Measurements from ENCODE around the gene FHIT. TPM values are rescaled to one million over a fixed set of nuclear protein-coding genes. Genes with fewer than 3 reads are reported as not detected.

FHIT gene
- total RNA-seq, 2 donors from 2014 or later = 6.8 to 12.3 TPM

DNA sequence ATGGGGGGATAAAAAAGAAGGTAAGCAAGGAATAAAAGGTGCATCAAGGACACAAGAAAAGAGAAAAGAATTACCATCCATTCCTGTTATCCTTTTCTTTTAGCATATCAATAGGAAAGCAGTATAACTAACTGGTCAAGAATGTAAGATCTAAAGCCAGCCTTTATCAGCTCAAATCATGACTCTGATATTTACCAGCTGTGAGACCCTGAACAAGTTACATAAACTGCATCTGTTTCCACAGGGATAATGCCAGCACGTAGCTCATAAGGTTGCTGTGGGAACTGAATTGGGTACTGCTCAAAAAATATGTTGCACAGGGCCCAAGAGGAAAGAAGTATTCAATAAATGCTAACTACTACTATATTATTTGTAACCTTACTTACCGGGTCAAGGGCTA lies 1109.2 kb downstream of the FHIT start:
- peaks cover 13% of the 10 kb centered on the region for H3K4me1 Mint-ChIP-seq
- Histone ChIP-seq H3K9ac (ENCODE audit: extremely low read depth, low read length, poor library complexity, severe bottlenecking) (no peak overlapping the region), H3K27me3 (ENCODE audit: control insufficient read depth, insufficient read depth, low read length, poor library complexity, severe bottlenecking) (no peaks in the 10 kb centered on the region), H3K9me3 (ENCODE audit: control insufficient read depth, low read length) (no peaks in the 10 kb centered on the region), H3K4me1 (ENCODE audit: control insufficient read depth, insufficient read depth, low read length) (peaks cover 8% of the 10 kb centered on the region), H3K27ac (ENCODE audit: low read depth, low read length) (no peak overlapping the region), H3K36me3 (ENCODE audit: control insufficient read depth, insufficient read depth, low read length) (no peaks in the 10 kb centered on the region), H3K4me3 (ENCODE audit: low read length) (no peak overlapping the region)
- no peaks in the 10 kb centered on the region for H3K36me3 Mint-ChIP-seq (ENCODE audit: low read depth)
- H3K9me3 Mint-ChIP-seq = no peaks in the 10 kb centered on the region
- no peak overlapping the region for H3K4me3 Mint-ChIP-seq
- no peaks in the 10 kb centered on the region for H3K27me3 Mint-ChIP-seq (ENCODE audit: insufficient read depth)
- no peak overlapping the region for H3K27ac Mint-ChIP-seq
- TF ChIP-seq, protein P1, sequence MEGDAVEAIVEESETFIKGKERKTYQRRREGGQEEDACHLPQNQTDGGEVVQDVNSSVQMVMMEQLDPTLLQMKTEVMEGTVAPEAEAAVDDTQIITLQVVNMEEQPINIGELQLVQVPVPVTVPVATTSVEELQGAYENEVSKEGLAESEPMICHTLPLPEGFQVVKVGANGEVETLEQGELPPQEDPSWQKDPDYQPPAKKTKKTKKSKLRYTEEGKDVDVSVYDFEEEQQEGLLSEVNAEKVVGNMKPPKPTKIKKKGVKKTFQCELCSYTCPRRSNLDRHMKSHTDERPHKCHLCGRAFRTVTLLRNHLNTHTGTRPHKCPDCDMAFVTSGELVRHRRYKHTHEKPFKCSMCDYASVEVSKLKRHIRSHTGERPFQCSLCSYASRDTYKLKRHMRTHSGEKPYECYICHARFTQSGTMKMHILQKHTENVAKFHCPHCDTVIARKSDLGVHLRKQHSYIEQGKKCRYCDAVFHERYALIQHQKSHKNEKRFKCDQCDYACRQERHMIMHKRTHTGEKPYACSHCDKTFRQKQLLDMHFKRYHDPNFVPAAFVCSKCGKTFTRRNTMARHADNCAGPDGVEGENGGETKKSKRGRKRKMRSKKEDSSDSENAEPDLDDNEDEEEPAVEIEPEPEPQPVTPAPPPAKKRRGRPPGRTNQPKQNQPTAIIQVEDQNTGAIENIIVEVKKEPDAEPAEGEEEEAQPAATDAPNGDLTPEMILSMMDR (conservative IDR thresholded peaks at IDR 0.05) = no peak
- 79% methylated on average over 1 of the region's 2 CpGs; no CpG with 5 or more reads in 1 of the 2 experiments for WGBS, 2 experiments (ENCODE audit: insufficient coverage in 1 of 2, insufficient read length in 1 of 2)
- DNase-seq = no peak

DNA sequence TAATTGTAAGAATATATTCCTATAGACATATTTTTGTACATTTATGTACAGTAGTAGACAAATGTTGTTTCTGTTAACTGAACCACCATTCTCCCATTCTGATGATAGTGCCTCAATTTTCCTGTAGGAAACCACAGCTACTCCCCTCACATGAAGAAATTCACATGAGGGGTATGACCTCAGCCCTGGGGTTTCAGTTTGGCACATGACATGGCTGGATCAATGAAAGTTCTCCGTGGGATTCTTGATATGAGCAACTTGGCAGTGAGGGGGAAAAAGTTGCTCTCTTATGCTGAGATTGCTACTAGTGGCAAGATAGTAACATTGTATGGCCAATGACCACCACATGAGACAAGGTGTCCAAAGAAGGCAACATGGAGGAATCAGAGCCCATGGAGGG lies 1111.1 kb downstream of the FHIT start:
- Mint-ChIP-seq H3K36me3 (ENCODE audit: low read depth) (no peaks in the 10 kb centered on the region), H3K9me3 (no peaks in the 10 kb centered on the region), H3K4me1 (no peaks in the 10 kb centered on the region), H3K27ac (no peak overlapping the region), H3K4me3 (no peak overlapping the region), H3K27me3 (ENCODE audit: insufficient read depth) (no peaks in the 10 kb centered on the region)
- DNase-seq = no peak
- no peaks in the 10 kb centered on the region for H3K27me3 ChIP-seq (ENCODE audit: control insufficient read depth, insufficient read depth, low read length, poor library complexity, severe bottlenecking)
- WGBS, 2 experiments (ENCODE audit: insufficient coverage in 1 of 2, insufficient read length in 1 of 2) = 88% methylated on average over 1 of the region's 1 CpG; no CpG with 5 or more reads in 1 of the 2 experiments
- no peaks in the 10 kb centered on the region for H3K9me3 ChIP-seq (ENCODE audit: control insufficient read depth, low read length)
- H3K9ac ChIP-seq (ENCODE audit: extremely low read depth, low read length, poor library complexity, severe bottlenecking) = no peak overlapping the region
- no peak overlapping the region for H3K27ac ChIP-seq (ENCODE audit: low read depth, low read length)
- H3K4me1 ChIP-seq (ENCODE audit: control insufficient read depth, insufficient read depth, low read length) = peaks cover under 1% of the 10 kb centered on the region
- H3K36me3 ChIP-seq (ENCODE audit: control insufficient read depth, insufficient read depth, low read length) = no peaks in the 10 kb centered on the region
- TF ChIP-seq, protein P1 (conservative IDR thresholded peaks at IDR 0.05) = no peak
- H3K4me3 ChIP-seq (ENCODE audit: low read length) = no peak overlapping the region

DNA sequence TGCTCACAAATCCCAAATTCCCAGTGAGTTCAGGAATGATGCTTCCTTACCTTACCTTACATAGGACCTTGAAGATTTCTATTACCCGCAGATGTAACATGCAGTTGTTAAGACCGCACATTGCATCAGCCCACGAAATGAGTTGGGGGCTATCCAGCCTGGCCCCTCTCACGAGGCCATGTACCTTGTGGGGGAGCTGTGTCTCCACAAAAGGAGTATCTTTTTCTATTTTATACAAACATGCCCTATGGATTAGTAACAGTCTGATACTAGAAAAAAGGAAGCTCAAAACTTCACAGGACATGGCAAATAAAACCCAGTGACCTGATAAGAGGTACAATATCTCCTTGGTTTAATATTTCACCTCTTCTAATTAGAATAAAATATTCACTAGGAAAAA lies 1114.7 kb downstream of the FHIT start:
- H3K9me3 Mint-ChIP-seq = no peaks in the 10 kb centered on the region
- H3K4me1 Mint-ChIP-seq = peaks cover 2% of the 10 kb centered on the region
- Histone ChIP-seq H3K27ac (ENCODE audit: low read depth, low read length) (no peak overlapping the region), H3K36me3 (ENCODE audit: control insufficient read depth, insufficient read depth, low read length) (no peaks in the 10 kb centered on the region), H3K9ac (ENCODE audit: extremely low read depth, low read length, poor library complexity, severe bottlenecking) (no peak overlapping the region), H3K27me3 (ENCODE audit: control insufficient read depth, insufficient read depth, low read length, poor library complexity, severe bottlenecking) (no peaks in the 10 kb centered on the region), H3K4me1 (ENCODE audit: control insufficient read depth, insufficient read depth, low read length) (no peaks in the 10 kb centered on the region), H3K4me3 (ENCODE audit: low read length) (no peak overlapping the region), H3K9me3 (ENCODE audit: control insufficient read depth, low read length) (no peaks in the 10 kb centered on the region)
- TF ChIP-seq, protein P1 (conservative IDR thresholded peaks at IDR 0.05) = no peak
- H3K27ac Mint-ChIP-seq = no peak overlapping the region
- H3K36me3 Mint-ChIP-seq (ENCODE audit: low read depth) = no peaks in the 10 kb centered on the region
- DNase-seq = no peak
- 91 to 93% methylated on average over 3 to 4 of the region's 4 CpGs for WGBS, 2 experiments (ENCODE audit: insufficient coverage in 1 of 2, insufficient read length in 1 of 2)
- no peaks in the 10 kb centered on the region for H3K27me3 Mint-ChIP-seq (ENCODE audit: insufficient read depth)
- no peak overlapping the region for H3K4me3 Mint-ChIP-seq
